B cell (primary cell): ENCODE data around the gene MRPL52. TPM values are rescaled to one million over a fixed set of nuclear protein-coding genes. Genes with fewer than 3 reads are reported as not detected.

ENCODE experiments used
- ATAC-seq: fragments of 200-7000 bp; cut with Tn5 transposase; one replicate; pipeline ENCODE4 v1.10.0; 2021; ENCODE audit warnings: low read depth, mild to moderate bottlenecking, moderate number of reproducible peaks, moderate library complexity
- CTCF ChIA-PET: fragments of 350-600 bp; sonication (Branson Sonifier 250); formaldehyde crosslinking; loops from one replicate; lab custom pipeline; 2021; ENCODE audit warnings: antibody characterized with exemption, inconsistent platforms; lab: Charles Lee
- POLR2A ChIA-PET: fragments of 350-600 bp; sonication (Branson Sonifier 250); formaldehyde crosslinking; loops from one replicate; lab custom pipeline; 2021; ENCODE audit warnings: antibody characterized with exemption; lab: Charles Lee
- DNase-seq: peaks from one replicate; pipeline ENCODE4 v3.0.0; 2013
- H2AFZ ChIP-seq: 2 replicates; pipeline ENCODE4 v1.6.1; 2012; ENCODE audit warnings: mild to moderate bottlenecking, low read depth, low read length; ENCODE audit not compliant: insufficient read depth, poor library complexity, severe bottlenecking
- H3K27ac ChIP-seq, 2 donors: 1 replicate in 1 of 2; 2 replicates in 1 of 2; pipeline ENCODE4 v1.5.1; 2012 to 2013; ENCODE audit warnings: low read length in 2 of 2, mild to moderate bottlenecking in 2 of 2, moderate library complexity in 1 of 2
- H3K27me3 ChIP-seq, 4 experiments: fragments of 200-600 bp in 1 of 4; sonication (generic) in 1 of 4; replicated peaks in 1 of 4; 1 replicate in 2 of 4; 2 replicates in 2 of 4; pipeline versions ENCODE4 v1.6.1 to v1.7.0; 2013 to 2016; ENCODE audit warnings: low read length in 3 of 4, mild to moderate bottlenecking in 2 of 4, mixed read lengths in 1 of 4, moderate library complexity in 1 of 4; ENCODE audit not compliant: insufficient read depth in 4 of 4, control insufficient read depth in 3 of 4; ENCODE audit errors: control extremely low read depth in 1 of 4
- H3K36me3 ChIP-seq, 2 experiments: replicated peaks in 1 of 2; 1 replicate in 1 of 2; 2 replicates in 1 of 2; pipeline versions ENCODE4 v1.6.1 to v1.7.1; 2013; ENCODE audit warnings: low read length in 1 of 2; ENCODE audit not compliant: insufficient read depth in 2 of 2, control insufficient read depth in 1 of 2; ENCODE audit errors: control extremely low read depth in 1 of 2, extremely low read depth in 1 of 2
- H3K4me1 ChIP-seq, 2 donors: fragments of 200-600 bp in 1 of 2; sonication (generic) in 1 of 2; 1 replicate in 1 of 2; 2 replicates in 1 of 2; pipeline versions ENCODE4 v1.5.1 to v1.6.1; 2013 to 2017; ENCODE audit warnings: low read length in 2 of 2; ENCODE audit not compliant: control insufficient read depth in 2 of 2, insufficient read depth in 2 of 2
- H3K4me2 ChIP-seq: replicated peaks from 2 replicates; pipeline ENCODE3; 2012; ENCODE audit warnings: mild to moderate bottlenecking, low read depth, low read length; ENCODE audit not compliant: poor library complexity, severe bottlenecking
- H3K4me3 ChIP-seq, 5 experiments: fragments of 200-600 bp in 1 of 5; sonication (generic) in 1 of 5; 1 replicate in 3 of 5; 2 replicates in 2 of 5; pipeline versions ENCODE4 v1.5.1 to v1.7.0; 2011 to 2016; ENCODE audit warnings: low read length in 4 of 5, mild to moderate bottlenecking in 4 of 5, low read depth in 2 of 5, control low read depth in 1 of 5, moderate library complexity in 1 of 5; ENCODE audit not compliant: insufficient read depth in 1 of 5; ENCODE audit errors: control extremely low read depth in 1 of 5, extremely low read depth in 1 of 5
- H3K79me2 ChIP-seq: fragments of 200-600 bp; sonication (generic); one replicate; pipeline ENCODE4 v1.6.0; 2016; ENCODE audit warnings: low read length; ENCODE audit not compliant: control insufficient read depth, insufficient read depth
- H3K9ac ChIP-seq: fragments of 200-600 bp; sonication (generic); 2 replicates; pipeline ENCODE4 v1.6.1; 2017; ENCODE audit warnings: mild to moderate bottlenecking, low read length, moderate library complexity
- H3K9me3 ChIP-seq, 3 donors: one replicate each; pipeline versions ENCODE4 v1.6.1 to v1.7.1; 2013; ENCODE audit warnings: low read length in 2 of 3; ENCODE audit not compliant: control insufficient read depth in 2 of 3, insufficient read depth in 1 of 3; ENCODE audit errors: control extremely low read depth in 1 of 3
- H4K20me1 ChIP-seq: 2 replicates; pipeline ENCODE4 v1.6.0; 2012; ENCODE audit warnings: mild to moderate bottlenecking, low read length; ENCODE audit not compliant: insufficient read depth, control insufficient read depth, poor library complexity, severe bottlenecking
- H3K27ac Mint-ChIP-seq: one replicate; pipeline ENCODE4 v1.8.0; 2021; ENCODE audit warnings: mixed read lengths
- H3K27me3 Mint-ChIP-seq: one replicate; pipeline ENCODE4 v1.8.0; 2021; ENCODE audit warnings: mixed read lengths
- H3K4me1 Mint-ChIP-seq: one replicate; pipeline ENCODE4 v1.8.0; 2021; ENCODE audit warnings: mixed read lengths
- H3K4me3 Mint-ChIP-seq: one replicate; pipeline ENCODE4 v1.8.0; 2021; ENCODE audit warnings: mixed read lengths
- H3K9me3 Mint-ChIP-seq: one replicate; pipeline ENCODE4 v1.8.0; 2022; ENCODE audit warnings: mixed read lengths; ENCODE audit not compliant: insufficient read depth
- CTCF ChIP-seq: fragments of 200-600 bp; IDR thresholded peaks from one replicate; pipeline ENCODE4 v1.8.0; 2022; ENCODE audit warnings: antibody characterized with exemption, mild to moderate bottlenecking
- EZH2 ChIP-seq: IDR thresholded peaks from 2 replicates; pipeline ENCODE4 v1.6.1; 2012; ENCODE audit warnings: borderline replicate concordance, low read depth, mild to moderate bottlenecking, moderate library complexity, low read length; ENCODE audit not compliant: insufficient read depth, poor library complexity, severe bottlenecking
- WGBS: methylation state at CpG from one replicate; pipeline ENCODE4 v1.1.5; 2013; ENCODE audit warnings: missing lambda C conversion rate; ENCODE audit not compliant: insufficient coverage; 5-methylcytosine and 5-hydroxymethylcytosine counted together
- intact Hi-C: fragments of 100-400 bp; cut with micrococcal nuclease; formaldehyde crosslinking; loops from one replicate; pipeline ENCODE4 v1.10.0; 2022
- polyA plus RNA-seq: library from polyadenylated mRNA; depleted of rRNA; stranded (reverse); fragments of >200 nt; gene quantifications from 2 replicates; pipeline ENCODE4 v1.2.3, GENCODE V29; 2012
- total RNA-seq, 2 donors: library from RNA; stranded (reverse); fragments of 120-200 nt in 1 of 2; gene quantifications; 1 replicate in 1 of 2; 2 replicates in 1 of 2; pipeline versions ENCODE4 v1.2.3 to v1.2.4, GENCODE V29; 2013 to 2022

MRPL52 gene
- total and polyA plus RNA-seq, 2 donors (not counting 1 experiment from before 2014, with no cell fraction given), result 37.4 to 91.6 TPM

DNA sequence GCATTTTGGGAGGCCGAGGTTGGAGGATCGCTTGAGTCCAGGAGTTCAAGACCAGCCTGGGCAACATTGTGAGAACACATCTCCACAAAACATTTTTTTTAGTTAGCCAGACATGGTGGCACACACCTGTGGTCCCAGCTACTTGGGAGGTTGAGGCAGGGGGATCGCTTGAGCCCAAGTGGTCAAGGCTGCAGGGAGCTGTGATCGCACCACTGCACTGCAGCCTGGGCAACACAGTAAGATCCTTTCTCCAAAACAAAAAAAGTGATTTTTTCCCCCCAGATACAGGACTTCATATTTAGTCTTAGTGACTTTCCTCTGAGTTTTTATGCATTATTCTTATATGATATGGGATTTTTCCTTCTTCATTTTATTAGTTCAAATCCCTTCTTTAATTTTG lies 43.0 kb upstream of the MRPL52 start:
- Mint-ChIP-seq H3K9me3 (no peaks in the 10 kb centered on the region), H3K4me1 (peaks cover 32% of the 10 kb centered on the region), H3K4me3 (no peak overlapping the region), H3K27ac (no peak overlapping the region), H3K27me3 (no peaks in the 10 kb centered on the region)
- Histone ChIP-seq H3K4me3 (no peak overlapping the region), H3K79me2 (no peaks in the 10 kb centered on the region), H2AFZ (no peak overlapping the region), H3K9me3 (no peaks in the 10 kb centered on the region), H4K20me1 (no peaks in the 10 kb centered on the region), H3K4me1 (peaks cover 21 to 30% of the 10 kb centered on the region in 2 donors), H3K9ac (no peak overlapping the region), H3K27ac (no peak overlapping the region), H3K36me3 (peaks cover 0 to 2% of the 10 kb centered on the region in 2 experiments), H3K4me2 (no peak overlapping the region), H3K27me3 (no peaks in the 10 kb centered on the region)
- intact Hi-C loops, result no loop called here
- TF ChIP-seq CTCF (no peak), EZH2 (no peak)
- CTCF ChIA-PET, result no interaction called here
- DNase-seq (no peak), ATAC-seq (no peak)
- WGBS, result 100% methylated on average over 1 of the region's 4 CpGs
- POLR2A ChIA-PET, result no interaction called here

GRCh38 chr14:22791301-22791700 lies 38.4 kb upstream of the MRPL52 start:
- CTCF ChIA-PET, result interaction anchor here (2.0 to 3.6 kb wide), 6 partner anchors 15 to 221 kb away, joined by 6 to 29 read pairs (median 17); partner anchors contain the start of gene OXA1L
- Histone ChIP-seq H3K4me1 (peaks cover 43 to 51% of the 10 kb centered on the region in 2 donors), H3K9ac (no peak overlapping the region), H2AFZ (peak overlapping the region; percentile 9), H3K9me3 (peaks cover 0 to 8% (median 0%) of the 10 kb centered on the region in 3 donors), H3K27me3 (no peaks in the 10 kb centered on the region), H3K4me2 (no peak overlapping the region), H3K36me3 (no peaks in the 10 kb centered on the region), H3K27ac (peak overlapping the region; percentile 75 to 84), H4K20me1 (no peaks in the 10 kb centered on the region), H3K4me3 (no peak overlapping the region), H3K79me2 (no peaks in the 10 kb centered on the region)
- Mint-ChIP-seq H3K27ac (peak overlapping the region; percentile 78), H3K9me3 (no peaks in the 10 kb centered on the region), H3K27me3 (no peaks in the 10 kb centered on the region), H3K4me3 (peak overlapping the region; percentile 43), H3K4me1 (peaks cover 59% of the 10 kb centered on the region)
- TF ChIP-seq EZH2 (no peak), CTCF (no peak)
- 91% methylated on average over 1 of the region's 3 CpGs for WGBS
- POLR2A ChIA-PET, result interaction anchor here (0.6 to 2.6 kb wide), 6 partner anchors 9 to 235 kb away, joined by 3 to 20 read pairs (median 4); no protein-coding TSS in a partner anchor
- DNase-seq (peak; percentile 31), ATAC-seq (no peak)
- intact Hi-C loops, result loop anchor here (2.0 kb wide), 3 partner anchors 14 to 234 kb away; partner anchors contain the start of gene OXA1L
